SU-DHL-6 (cell line): ENCODE measurements around the gene CEP78.

ENCODE experiments used
- H2AFZ ChIP-seq: fragments of 200-600 bp; sonication (generic); 2 replicates; pipeline ENCODE4 v1.6.1; 2014; ENCODE audit warnings: low read depth, mild to moderate bottlenecking, moderate library complexity, mixed read lengths, antibody characterized with exemption, low read length; ENCODE audit not compliant: severe bottlenecking
- H3F3A ChIP-seq: fragments of 200-600 bp; shearing (Covaris generic); 2 replicates; pipeline ENCODE4 v1.6.0; 2016; ENCODE audit warnings: antibody characterized with exemption, mild to moderate bottlenecking; ENCODE audit not compliant: insufficient read depth
- H3K27ac ChIP-seq: fragments of 200-600 bp; sonication (generic); 2 replicates; pipeline ENCODE4 v1.5.1; 2016; ENCODE audit warnings: low read depth, mild to moderate bottlenecking, low read length, moderate library complexity, mixed read lengths
- H3K27me3 ChIP-seq: fragments of 200-600 bp; sonication (generic), shearing (Covaris generic); 2 replicates; pipeline ENCODE4 v1.6.0; 2014; ENCODE audit warnings: mild to moderate bottlenecking, low read length
- H3K36me3 ChIP-seq: fragments of 200-600 bp; sonication (generic); 2 replicates; pipeline ENCODE4 v1.6.1; 2014; ENCODE audit warnings: mild to moderate bottlenecking, low read length, mixed read lengths
- H3K4me2 ChIP-seq: fragments of 300-600, 200-600 bp; shearing (Covaris generic), sonication (generic); 2 replicates; pipeline ENCODE4 v1.6.0; 2014; ENCODE audit warnings: low read length, low read depth, mild to moderate bottlenecking; ENCODE audit not compliant: poor library complexity, severe bottlenecking
- H3K4me3 ChIP-seq: fragments of 200-600 bp; sonication (generic); 2 replicates; pipeline ENCODE4 v1.5.1; 2014; ENCODE audit warnings: antibody characterized with exemption, low read length, mild to moderate bottlenecking, mixed read lengths; ENCODE audit not compliant: insufficient read depth, poor library complexity, severe bottlenecking
- H3K79me2 ChIP-seq: fragments of 200-600 bp; sonication (generic); 2 replicates; pipeline ENCODE4 v1.6.1; 2014; ENCODE audit warnings: mild to moderate bottlenecking, low read length, moderate library complexity; ENCODE audit not compliant: insufficient read depth
- H3K9ac ChIP-seq: fragments of 200-600 bp; sonication (generic); 2 replicates; pipeline ENCODE4 v1.7.0; 2014; ENCODE audit warnings: mild to moderate bottlenecking, low read length
- H3K9me2 ChIP-seq: fragments of 200-600 bp; sonication (generic); replicated peaks from 2 replicates; pipeline ENCODE4 v1.6.1; 2014; ENCODE audit warnings: low read length; ENCODE audit not compliant: insufficient read depth
- H3K9me3 ChIP-seq: fragments of 200-600 bp; sonication (generic); 2 replicates; pipeline ENCODE4 v1.6.1; 2014; ENCODE audit warnings: low read length, mixed read lengths; ENCODE audit not compliant: insufficient read depth
- H4K20me1 ChIP-seq: fragments of 200-600 bp; sonication (generic); 2 replicates; pipeline ENCODE4 v1.6.1; 2014; ENCODE audit warnings: low read depth, mild to moderate bottlenecking, antibody characterized with exemption, low read length, moderate library complexity, mixed read lengths
- CTCF ChIP-seq: fragments of 200-600 bp; sonication (generic); IDR thresholded peaks from one replicate; pipeline ENCODE4 v1.5.1; 2017; ENCODE audit warnings: antibody characterized with exemption, mild to moderate bottlenecking, low read length, moderate library complexity; ENCODE audit not compliant: insufficient read depth, poor library complexity, severe bottlenecking
- EZH2phosphoT487 ChIP-seq: fragments of 200-600 bp; sonication (generic), shearing (Covaris generic); conservative IDR thresholded peaks from 2 replicates; pipeline ENCODE4 v1.6.1; 2018; ENCODE audit warnings: mild to moderate bottlenecking, antibody characterized with exemption, low read length, moderate library complexity, mixed read lengths

Gene CEP78

GRCh38 chr9:78236551-78236910, 656 bp downstream of the CEP78 start:
- H3K9me2 ChIP-seq, result no peaks in the 10 kb centered on the region
- peak overlapping the region; percentile 95 for H3K4me2 ChIP-seq
- no peaks in the 10 kb centered on the region for H3F3A ChIP-seq
- H3K79me2 ChIP-seq, result peaks cover 21% of the 10 kb centered on the region
- H3K27me3 ChIP-seq, result no peaks in the 10 kb centered on the region
- H3K36me3 ChIP-seq, result peaks cover 4% of the 10 kb centered on the region; the same call in 1 of the 2 replicates
- H3K4me3 ChIP-seq, result peak overlapping the region; percentile 93
- H3K27ac ChIP-seq, result peak overlapping the region; percentile 63
- no peaks in the 10 kb centered on the region for H4K20me1 ChIP-seq
- H3K9me3 ChIP-seq, result no peaks in the 10 kb centered on the region
- H3K9ac ChIP-seq, result peak overlapping the region; percentile 84
- no peak for TF ChIP-seq CTCF
- no peak for TF ChIP-seq EZH2phosphoT487
- H2AFZ ChIP-seq, result peak overlapping the region; percentile 96

GRCh38 chr9:78238046-78239038, 2.5 kb downstream of the CEP78 start:
- no peaks in the 10 kb centered on the region for H3K27me3 ChIP-seq
- no peaks in the 10 kb centered on the region for H3K9me3 ChIP-seq
- no peak overlapping the region for H3K27ac ChIP-seq
- H2AFZ ChIP-seq, result no peak overlapping the region
- TF ChIP-seq CTCF, result no peak
- H4K20me1 ChIP-seq, result no peaks in the 10 kb centered on the region
- H3K79me2 ChIP-seq, result peaks cover 21% of the 10 kb centered on the region
- H3K4me3 ChIP-seq, result no peak overlapping the region
- no peaks in the 10 kb centered on the region for H3K9me2 ChIP-seq
- H3K4me2 ChIP-seq, result peak overlapping the region; percentile 4
- H3K9ac ChIP-seq, result no peak overlapping the region
- H3K36me3 ChIP-seq, result peaks cover 13% of the 10 kb centered on the region; the same call in 1 of the 2 replicates
- no peaks in the 10 kb centered on the region for H3F3A ChIP-seq

GRCh38 chr9:78239506-78239905, 3.6 kb downstream of the CEP78 start:
- H3K27me3 ChIP-seq, result no peaks in the 10 kb centered on the region
- H3K9me3 ChIP-seq, result no peaks in the 10 kb centered on the region
- no peaks in the 10 kb centered on the region for H4K20me1 ChIP-seq
- no peak for TF ChIP-seq EZH2phosphoT487
- no peak for TF ChIP-seq CTCF
- no peak overlapping the region for H3K4me2 ChIP-seq
- peaks cover 13% of the 10 kb centered on the region; the same call in 1 of the 2 replicates for H3K36me3 ChIP-seq
- H2AFZ ChIP-seq, result no peak overlapping the region
- peaks cover 21% of the 10 kb centered on the region for H3K79me2 ChIP-seq
- no peak overlapping the region for H3K27ac ChIP-seq
- H3K9ac ChIP-seq, result no peak overlapping the region
- no peaks in the 10 kb centered on the region for H3F3A ChIP-seq
- H3K9me2 ChIP-seq, result no peaks in the 10 kb centered on the region
- no peak overlapping the region for H3K4me3 ChIP-seq
